AG04450 (cell line): ENCODE results near the gene DLGAP3. TPM values are rescaled to one million over a fixed set of nuclear protein-coding genes. Genes with fewer than 3 reads are reported as not detected.

Source experiments
- CTCF ChIA-PET: fragments of 300-600, 350-600 bp; formaldehyde crosslinking; extraction: SDS; loops from one replicate; lab custom pipeline; 2022; ENCODE audit warnings: antibody characterized with exemption, inconsistent platforms; lab: Charles Lee
- POLR2A ChIA-PET: fragments of 350-600 bp; formaldehyde crosslinking; extraction: SDS; loops from one replicate; lab custom pipeline; 2021; ENCODE audit warnings: antibody characterized with exemption, inconsistent platforms; lab: Yijun Ruan, JAX
- DNase-seq: peaks from one replicate; pipeline ENCODE4 v3.0.0-alpha.2; 2011; ENCODE audit warnings: low read depth, low spot score
- H3K27ac ChIP-seq: one replicate; pipeline ENCODE4 v1.5.1; 2012; ENCODE audit warnings: low read depth, low read length, control low read depth
- H3K27me3 ChIP-seq: one replicate; pipeline ENCODE4 v1.6.0; 2012; ENCODE audit warnings: low read length; ENCODE audit not compliant: control insufficient read depth, insufficient read depth
- H3K4me3 ChIP-seq: 2 replicates; pipeline ENCODE4 v1.5.1; 2011; ENCODE audit warnings: mild to moderate bottlenecking, low read depth, low read length, control low read depth
- H3K9me3 ChIP-seq: 2 replicates; pipeline ENCODE4 v1.5.1; 2012; ENCODE audit warnings: low read length; ENCODE audit not compliant: control insufficient read depth, insufficient read depth
- CTCF ChIP-seq: IDR thresholded peaks from 2 replicates; pipeline ENCODE4 v1.5.1; 2011; ENCODE audit warnings: low read depth, low read length, control low read depth, inconsistent platforms
- polyA plus RNA-seq: library from polyadenylated mRNA; depleted of rRNA; stranded (reverse); fragments of >200 nt; gene quantifications from 2 replicates; pipeline ENCODE4 v1.2.3, GENCODE V29; 2011

DLGAP3 gene
- polyA plus RNA-seq, 1 experiment: not detected

- Histone ChIP-seq H3K27me3 (no peaks in the 10 kb centered on the region), H3K4me3 (no peak overlapping the region), H3K27ac (no peak overlapping the region), H3K9me3 (no peaks in the 10 kb centered on the region)
- DNase-seq: no peak
- ChIA-PET CTCF (interaction anchor here (0.6 to 1.9 kb wide), 2 partner anchors 9 to 905 kb away, joined by 4 to 18 read pairs; no protein-coding TSS in a partner anchor), POLR2A (interaction anchor here (0.6 kb wide), 1 partner anchor 16 kb away, joined by 3 read pairs; the partner anchor contains the start of gene SMIM12)
- no peak for TF ChIP-seq CTCF
Observed at GRCh38 chr1:34843392-34844251, 85.8 kb downstream of the DLGAP3 start.

GRCh38 chr1:34842952-34843371, 86.5 kb downstream of the DLGAP3 start:
- no peak for DNase-seq
- ChIA-PET CTCF (interaction anchor here (0.6 to 3.6 kb wide), 3 partner anchors 10 to 905 kb away, joined by 3 to 27 read pairs (median 4); partner anchors contain the start of gene SMIM12), POLR2A (no interaction called here)
- Histone ChIP-seq H3K27me3 (no peaks in the 10 kb centered on the region), H3K4me3 (no peak overlapping the region), H3K9me3 (no peaks in the 10 kb centered on the region), H3K27ac (no peak overlapping the region)
- no peak for TF ChIP-seq CTCF

GRCh38 chr1:34842073-34842472, 87.4 kb downstream of the DLGAP3 start:
- POLR2A ChIA-PET: no interaction called here
- no peaks in the 10 kb centered on the region for H3K9me3 ChIP-seq
- DNase-seq: no peak
- H3K4me3 ChIP-seq: no peak overlapping the region
- H3K27me3 ChIP-seq: no peaks in the 10 kb centered on the region
- CTCF ChIA-PET: interaction anchor here (1.2 to 3.6 kb wide), 2 partner anchors 11 to 17 kb away, joined by 3 to 27 read pairs; partner anchors contain the start of gene SMIM12
- no peak for TF ChIP-seq CTCF
- H3K27ac ChIP-seq: no peak overlapping the region

GRCh38 chr1:34840426-34840825, 89.0 kb downstream of the DLGAP3 start:
- H3K9me3 ChIP-seq: no peaks in the 10 kb centered on the region
- no peak overlapping the region for H3K4me3 ChIP-seq
- DNase-seq: no peak
- ChIA-PET POLR2A (no interaction called here), CTCF (interaction anchor here (3.6 kb wide), 1 partner anchor 12 kb away, joined by 27 read pairs; no protein-coding TSS in a partner anchor)
- no peak overlapping the region for H3K27ac ChIP-seq
- TF ChIP-seq CTCF: no peak
- H3K27me3 ChIP-seq: no peaks in the 10 kb centered on the region
